Heart right ventricle (tissue), 16 donors: ENCODE data around the gene FAM47E. TPM values are rescaled to one million over a fixed set of nuclear protein-coding genes. Genes with fewer than 3 reads are reported as not detected.

Experiments used
- ATAC-seq, 8 donors: fragments of 200-7000 bp; cut with Tn5 transposase; one replicate each; pipeline ENCODE4 v1.9.1; 2020; ENCODE audit warnings: mild to moderate bottlenecking in 8 of 8, moderate library complexity in 8 of 8, moderate number of reproducible peaks in 1 of 8
- DNase-seq, 2 donors: peaks; one replicate each; pipeline ENCODE4 v3.0.0-alpha.2; 2020
- H3K27ac ChIP-seq, 10 donors: fragments of 200-600 bp; sonication (generic) in 2 of 10; one replicate each; pipeline versions ENCODE4 v1.5.0 to v1.8.0; 2020 to 2022; ENCODE audit warnings: mild to moderate bottlenecking in 3 of 10
- H3K27me3 ChIP-seq, 7 donors: fragments of 200-600 bp; one replicate each; pipeline ENCODE4 v1.8.0; 2021 to 2022; ENCODE audit warnings: mild to moderate bottlenecking in 2 of 7
- H3K36me3 ChIP-seq, 9 donors: fragments of 200-600 bp; sonication (generic) in 1 of 9; one replicate each; pipeline versions ENCODE4 v1.5.0 to v1.8.0; 2020 to 2022; ENCODE audit warnings: mild to moderate bottlenecking in 2 of 9
- H3K4me1 ChIP-seq, 9 donors: fragments of 200-600 bp; sonication (generic) in 1 of 9; one replicate each; pipeline versions ENCODE4 v1.5.0 to v1.8.0; 2020 to 2022; ENCODE audit warnings: mild to moderate bottlenecking in 4 of 9
- H3K4me3 ChIP-seq, 10 donors: fragments of 200-600 bp; sonication (generic) in 2 of 10; one replicate each; pipeline versions ENCODE4 v1.5.0 to v1.8.0; 2020 to 2022; ENCODE audit warnings: mild to moderate bottlenecking in 7 of 10, moderate library complexity in 2 of 10
- H3K9me3 ChIP-seq, 11 donors: fragments of 200-600 bp in 10 of 11; sonication (generic) in 2 of 11; one replicate each; pipeline versions ENCODE4 v1.5.0 to v1.8.0; 2013 to 2022; ENCODE audit warnings: mild to moderate bottlenecking in 2 of 11, control low read depth in 1 of 11, moderate library complexity in 1 of 11
- CTCF ChIP-seq, 9 donors: fragments of 200-600 bp; sonication (generic) in 2 of 9; IDR thresholded peaks; one replicate each; pipeline versions ENCODE4 v1.5.0 to v1.8.0; 2021 to 2022; ENCODE audit warnings: antibody characterized with exemption in 9 of 9, mild to moderate bottlenecking in 5 of 9, moderate library complexity in 1 of 9
- WGBS, 2 donors: extraction: QIAGEN DNeasy Blood & Tissue Kit; methylation state at CpG; one replicate each; pipeline ENCODE4 v1.1.7; 2013; ENCODE audit warnings: inconsistent platforms in 1 of 2; 5-methylcytosine and 5-hydroxymethylcytosine counted together
- intact Hi-C, 10 donors: fragments of 100-400 bp; cut with DNase I; formaldehyde crosslinking; loops; one replicate each; pipeline versions ENCODE4 v1.11.1 to v1.14.2; 2022
- polyA plus RNA-seq, 2 donors: library from polyadenylated mRNA; stranded (reverse); fragments of 200-250 nt; gene quantifications; one replicate each; pipeline ENCODE4 v1.2.3, GENCODE V29; 2013
- total RNA-seq, 10 donors: library from RNA; stranded (reverse); fragmentation: NEBNext Ultra II Directional in 3 of 10; extraction: Animal tissue kit (Norgen Biotek cat#: 25700) in 3 of 10; gene quantifications; one replicate each; pipeline versions ENCODE4 v1.2.1 to v1.2.4, GENCODE V29; 2021 to 2023
- donor health status: Arrhythmogenic right ventricular cardiomyopathy.
- donor health status: ischemic (EF 13 %, LVEDD 7.1; RV severe dilation, severe dysfunction).
- donor health status: healthy with polysubstance abuse.
- donor health status: DM: no; HTN: yes; CAD: no.
- donor health status: DM: no; HTN: no; CAD: no.
- donor health status: ischemic (EF 25% LVEDD 6.9; RV normal size, moderate dysfunction).
- donor health status: ischemic (EF 25% LVEDD 5.7; RV mildly dilated, moderate dysfunction).
- donor health status: healthy.
- donor health status: DM: yes; HTN: yes; CAD: no.
- donor health status: Ischemic cardiomyopathy.
- donor health status: ischemic (EF 35%, LVEDD 5.7; RV mildly dilated, moderate dysfunction).
- donor health status: nonischemic (EF 11% LVEDD 7.7; RV severe dilation, severe dysfunction).
- donor health status: DM: yes; HTN: yes; CAD: no.
- donor health status: PGD.
- donor health status: ischemic (EF 29% LVEDD 5.4; RV normal size, mild dysfunction).
- donor health status: nonischemic (EF 23%, LVEDD 6.1; RV moderate dilation, normal function).

FAM47E gene
- total and polyA plus RNA-seq, 12 donors, result 0.68 to 6.3 (median 3.1) TPM

GRCh38 chr4:76276813-76277212, 25.3 kb downstream of the FAM47E start:
- TF ChIP-seq CTCF (IDR thresholded peaks at IDR 0.05), result no peak

GRCh38 chr4:76277667-76278066, 26.1 kb downstream of the FAM47E start:
- Histone ChIP-seq H3K9me3 (no peaks in the 10 kb centered on the region), H3K4me3 (no peak overlapping the region), H3K36me3 (no peaks in the 10 kb centered on the region), H3K27me3 (no peaks in the 10 kb centered on the region), H3K4me1 (peaks cover 0 to 10% (median 2%) of the 10 kb centered on the region in 9 donors), H3K27ac (no peak overlapping the region)
- no peak for TF ChIP-seq CTCF (IDR thresholded peaks at IDR 0.05)
- DNase-seq (no peak), ATAC-seq (no peak)
- WGBS, 2 donors, result 78 to 82% methylated on average over 1 of the region's 1 CpG
- intact Hi-C loops, result no loop called here

More at GRCh38 chr4:76276813-76277212, 25.3 kb downstream of the FAM47E start:
- Histone ChIP-seq H3K9me3 (no peaks in the 10 kb centered on the region), H3K27me3 (no peaks in the 10 kb centered on the region), H3K4me3 (no peak overlapping the region), H3K27ac (no peak overlapping the region), H3K4me1 (peaks cover 0 to 10% (median 2%) of the 10 kb centered on the region in 9 donors), H3K36me3 (no peaks in the 10 kb centered on the region)
- intact Hi-C loops, result no loop called here
- ATAC-seq, result no peak
- 89 to 92% methylated on average over 9 of the region's 9 CpGs for WGBS, 2 donors
- DNase-seq, result no peak

GRCh38 chr4:76278583-76278982, 27.1 kb downstream of the FAM47E start:
- DNase-seq, result no peak
- H3K9me3 ChIP-seq, result no peaks in the 10 kb centered on the region
- intact Hi-C loops, result no loop called here

GRCh38 chr4:76279462-76279861, 27.9 kb downstream of the FAM47E start:
- WGBS, 2 donors, result 72 to 86% methylated on average over 4 of the region's 4 CpGs
- H3K27ac ChIP-seq, result no peak overlapping the region
- no peak for ATAC-seq
- no peaks in the 10 kb centered on the region for H3K36me3 ChIP-seq
- DNase-seq, result no peak
- no peaks in the 10 kb centered on the region for H3K27me3 ChIP-seq
- peaks cover 0 to 10% (median 2%) of the 10 kb centered on the region in 9 donors for H3K4me1 ChIP-seq
- no peak overlapping the region for H3K4me3 ChIP-seq
- intact Hi-C loops, result no loop called here
- TF ChIP-seq CTCF (IDR thresholded peaks at IDR 0.05), result peak in 2 of 9 donors; percentile 10
- no peaks in the 10 kb centered on the region for H3K9me3 ChIP-seq

More at GRCh38 chr4:76278583-76278982, 27.1 kb downstream of the FAM47E start:
- WGBS, 2 donors, result 55 to 82% methylated on average over 1 of the region's 1 CpG
- Histone ChIP-seq H3K4me1 (peaks cover 0 to 10% (median 2%) of the 10 kb centered on the region in 9 donors), H3K27ac (no peak overlapping the region), H3K36me3 (no peaks in the 10 kb centered on the region), H3K4me3 (no peak overlapping the region), H3K27me3 (no peaks in the 10 kb centered on the region)
- TF ChIP-seq CTCF (IDR thresholded peaks at IDR 0.05), result no peak
- no peak for ATAC-seq
